ENCODE measurements around the gene SERPINB5. TPM values are rescaled to one million over a fixed set of nuclear protein-coding genes. Genes with fewer than 3 reads are reported as not detected.
A peak's percentile ranks its signal among the peaks of the same experiment; 100 is the strongest.

Gene SERPINB5
- total RNA-seq, 3 donors from 2014 or later = 12.6 to 17.4 TPM; not detected in 1

- TF ChIP-seq CTCF (IDR thresholded peaks at IDR 0.05) (no peak), POLR2A (IDR thresholded peaks at IDR 0.05) (no peak), POLR2AphosphoS5 (IDR thresholded peaks at IDR 0.05) (no peak)
- no peak for DNase-seq (ENCODE audit: low spot score in 2 of 2)
- Histone ChIP-seq H3K4me3 (no peak overlapping the region), H3K27ac (no peak overlapping the region), H3K4me1 (no peaks in the 10 kb centered on the region), H3K27me3 (no peaks in the 10 kb centered on the region), H3K36me3 (no peaks in the 10 kb centered on the region), H3K9me3 (no peaks in the 10 kb centered on the region)
- intact Hi-C loops (cut with DNase I; ENCODE audit: low total_unique reads) = no loop called here
Observed at GRCh38 chr18:63488160-63488559, 11.4 kb downstream of the SERPINB5 start.

- intact Hi-C loops (cut with DNase I; ENCODE audit: low total_unique reads) = no loop called here
- H3K4me1 ChIP-seq = no peaks in the 10 kb centered on the region
Observed at GRCh38 chr18:63492851-63493250, 16.1 kb downstream of the SERPINB5 start.

GRCh38 chr18:63495675-63496074, 18.9 kb downstream of the SERPINB5 start:
- DNase-seq (ENCODE audit: low spot score in 2 of 2) = no peak
- no peak overlapping the region for H3K27ac ChIP-seq
- no peaks in the 10 kb centered on the region for H3K27me3 ChIP-seq
- no peak overlapping the region for H3K4me3 ChIP-seq
- no peaks in the 10 kb centered on the region for H3K9me3 ChIP-seq
- H3K4me1 ChIP-seq = no peaks in the 10 kb centered on the region
- TF ChIP-seq POLR2AphosphoS5 (IDR thresholded peaks at IDR 0.05) (no peak), POLR2A (IDR thresholded peaks at IDR 0.05) (no peak), CTCF (IDR thresholded peaks at IDR 0.05) (no peak)
- no peaks in the 10 kb centered on the region for H3K36me3 ChIP-seq
- intact Hi-C loops (cut with DNase I; ENCODE audit: low total_unique reads) = no loop called here

More at GRCh38 chr18:63492851-63493250, 16.1 kb downstream of the SERPINB5 start:
- H3K36me3 ChIP-seq = no peaks in the 10 kb centered on the region
- no peaks in the 10 kb centered on the region for H3K9me3 ChIP-seq
- no peak for DNase-seq (ENCODE audit: low spot score in 2 of 2)
- no peak overlapping the region for H3K4me3 ChIP-seq
- peak overlapping the region in 1 of 2 donors; percentile 19 for H3K27ac ChIP-seq
- H3K27me3 ChIP-seq = no peaks in the 10 kb centered on the region
- no peak for TF ChIP-seq CTCF (IDR thresholded peaks at IDR 0.05)

- DNase-seq (ENCODE audit: low spot score in 2 of 2) = no peak
- H3K27me3 ChIP-seq = peaks cover 0 to 9% of the 10 kb centered on the region in 2 donors
- TF ChIP-seq CTCF (IDR thresholded peaks at IDR 0.05) (peak in 2 of 3 donors; percentile 16 to 30), POLR2AphosphoS5 (IDR thresholded peaks at IDR 0.05) (no peak)
- H3K4me3 ChIP-seq = no peak overlapping the region
- no peak overlapping the region for H3K27ac ChIP-seq
- intact Hi-C loops (cut with DNase I; ENCODE audit: low total_unique reads) = no loop called here
- no peaks in the 10 kb centered on the region for H3K36me3 ChIP-seq
- H3K4me1 ChIP-seq = no peaks in the 10 kb centered on the region
- no peaks in the 10 kb centered on the region for H3K9me3 ChIP-seq
Observed at GRCh38 chr18:63505566-63506335, 29.0 kb downstream of the SERPINB5 start.

- Histone ChIP-seq H3K27me3 (peaks cover 0 to 9% of the 10 kb centered on the region in 2 donors), H3K36me3 (no peaks in the 10 kb centered on the region), H3K9me3 (no peaks in the 10 kb centered on the region), H3K27ac (no peak overlapping the region), H3K4me1 (no peaks in the 10 kb centered on the region), H3K4me3 (no peak overlapping the region)
- TF ChIP-seq CTCF (IDR thresholded peaks at IDR 0.05) (no peak), POLR2AphosphoS5 (IDR thresholded peaks at IDR 0.05) (no peak), POLR2A (IDR thresholded peaks at IDR 0.05) (no peak)
- intact Hi-C loops (cut with DNase I; ENCODE audit: low total_unique reads) = no loop called here
- DNase-seq (ENCODE audit: low spot score in 2 of 2) = no peak
Observed at GRCh38 chr18:63506336-63506646, 29.5 kb downstream of the SERPINB5 start.

Data from breast epithelium (tissue), 4 donors.